Osteoblast (primary cell): ENCODE measurements around the gene CD9. TPM values are rescaled to one million over a fixed set of nuclear protein-coding genes. Genes with fewer than 3 reads are reported as not detected.

ENCODE experiments used
- DNase-seq: peaks from one replicate; pipeline ENCODE4 v3.0.0; 2011; ENCODE audit warnings: low spot score, mixed read lengths; ENCODE audit not compliant: insufficient read length; ENCODE audit errors: missing footprints
- H2AFZ ChIP-seq: 2 replicates; pipeline ENCODE4 v1.6.0; 2011; ENCODE audit warnings: mild to moderate bottlenecking, low read length
- H3K27ac ChIP-seq: 2 replicates; pipeline ENCODE4 v1.5.1; 2011; ENCODE audit warnings: mild to moderate bottlenecking, low read depth, low read length, moderate library complexity
- H3K27me3 ChIP-seq: 2 replicates; pipeline ENCODE4 v1.6.0; 2012; ENCODE audit warnings: mild to moderate bottlenecking, control low read depth, inconsistent platforms, low read length, moderate library complexity; ENCODE audit not compliant: insufficient read depth
- H3K36me3 ChIP-seq: 2 replicates; pipeline ENCODE4 v1.5.1; 2011; ENCODE audit warnings: mild to moderate bottlenecking, low read length, control low read depth, moderate library complexity; ENCODE audit not compliant: insufficient read depth
- H3K4me1 ChIP-seq: 2 replicates; pipeline ENCODE4 v1.5.1; 2011; ENCODE audit warnings: mild to moderate bottlenecking, low read length, control low read depth, moderate library complexity; ENCODE audit not compliant: insufficient read depth
- H3K4me2 ChIP-seq: 2 replicates; pipeline ENCODE4 v1.6.0; 2011; ENCODE audit warnings: mild to moderate bottlenecking, low read length; ENCODE audit not compliant: insufficient read depth
- H3K4me3 ChIP-seq: fragments of 200-600 bp; sonication (generic); 3 replicates; pipeline ENCODE4 v1.5.1; 2012; ENCODE audit warnings: mild to moderate bottlenecking, low read length, inconsistent platforms; ENCODE audit not compliant: insufficient read depth
- H3K79me2 ChIP-seq: 2 replicates; pipeline ENCODE4 v1.6.0; 2012; ENCODE audit warnings: mild to moderate bottlenecking, low read length, control low read depth, inconsistent platforms; ENCODE audit not compliant: insufficient read depth
- H3K9me3 ChIP-seq: 2 replicates; pipeline ENCODE4 v1.5.1; 2011; ENCODE audit warnings: low read depth, low read length, control low read depth
- H4K20me1 ChIP-seq: 2 replicates; pipeline ENCODE4 v1.6.0; 2012; ENCODE audit warnings: mild to moderate bottlenecking, low read length, control low read depth; ENCODE audit not compliant: insufficient read depth
- total RNA-seq: library from RNA; depleted of rRNA; stranded (reverse); fragments of >200 nt; gene quantifications from 2 replicates; pipeline ENCODE4 v1.2.3, GENCODE V29; 2012
- TF ChIP-seq, protein P1 (sequence below): IDR thresholded peaks from 2 replicates; pipeline ENCODE4 v1.5.1; 2011; ENCODE audit warnings: mild to moderate bottlenecking, low read depth, low read length, moderate library complexity; ENCODE audit errors: extremely low read depth

The CD9 gene
- total RNA-seq, 1 donor, result 34.4 TPM

DNA sequence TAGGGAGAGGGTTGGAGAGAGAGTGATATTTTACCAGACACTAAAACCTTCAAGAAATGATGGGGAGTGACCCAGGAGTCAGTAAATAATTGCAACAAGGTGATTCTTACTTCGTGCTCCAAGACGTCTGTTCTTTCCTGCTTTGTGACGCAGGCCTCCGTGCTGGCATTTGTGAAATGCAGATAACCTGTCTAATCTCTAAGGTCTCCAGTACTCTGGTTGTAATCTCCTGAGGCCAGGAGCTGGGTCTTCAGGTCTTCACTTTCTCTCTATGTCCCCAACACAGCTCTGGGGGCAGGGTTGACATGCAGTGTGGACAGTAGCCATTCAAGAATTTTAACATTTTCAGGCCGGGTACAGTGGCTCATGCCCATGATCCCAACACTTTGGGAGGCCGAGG, 53.1 kb downstream of the CD9 start:
- H3K27ac ChIP-seq, result no peak overlapping the region
- TF ChIP-seq, protein P1, sequence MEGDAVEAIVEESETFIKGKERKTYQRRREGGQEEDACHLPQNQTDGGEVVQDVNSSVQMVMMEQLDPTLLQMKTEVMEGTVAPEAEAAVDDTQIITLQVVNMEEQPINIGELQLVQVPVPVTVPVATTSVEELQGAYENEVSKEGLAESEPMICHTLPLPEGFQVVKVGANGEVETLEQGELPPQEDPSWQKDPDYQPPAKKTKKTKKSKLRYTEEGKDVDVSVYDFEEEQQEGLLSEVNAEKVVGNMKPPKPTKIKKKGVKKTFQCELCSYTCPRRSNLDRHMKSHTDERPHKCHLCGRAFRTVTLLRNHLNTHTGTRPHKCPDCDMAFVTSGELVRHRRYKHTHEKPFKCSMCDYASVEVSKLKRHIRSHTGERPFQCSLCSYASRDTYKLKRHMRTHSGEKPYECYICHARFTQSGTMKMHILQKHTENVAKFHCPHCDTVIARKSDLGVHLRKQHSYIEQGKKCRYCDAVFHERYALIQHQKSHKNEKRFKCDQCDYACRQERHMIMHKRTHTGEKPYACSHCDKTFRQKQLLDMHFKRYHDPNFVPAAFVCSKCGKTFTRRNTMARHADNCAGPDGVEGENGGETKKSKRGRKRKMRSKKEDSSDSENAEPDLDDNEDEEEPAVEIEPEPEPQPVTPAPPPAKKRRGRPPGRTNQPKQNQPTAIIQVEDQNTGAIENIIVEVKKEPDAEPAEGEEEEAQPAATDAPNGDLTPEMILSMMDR, result no peak
- H3K4me1 ChIP-seq, result no peaks in the 10 kb centered on the region

DNA sequence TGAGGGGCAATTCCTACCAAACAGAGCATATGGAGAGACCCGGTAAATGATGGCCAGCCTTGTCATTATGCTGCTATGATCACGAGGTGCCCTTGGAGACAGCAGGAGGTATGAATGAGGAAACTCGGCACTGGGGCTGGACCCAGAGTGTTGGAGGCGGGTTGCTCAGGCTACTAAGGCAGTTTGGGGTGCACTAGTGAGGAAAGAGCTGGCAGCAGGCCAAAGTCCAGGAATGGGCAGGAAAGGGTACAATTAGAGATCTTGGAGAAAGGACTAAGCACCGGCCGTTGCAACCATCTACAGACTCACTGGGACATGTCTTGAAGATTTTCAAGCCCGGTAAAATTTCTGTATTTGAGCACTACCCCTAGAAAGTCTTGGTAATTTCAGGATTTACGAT, 54.3 kb downstream of the CD9 start:
- Histone ChIP-seq H3K9me3 (no peaks in the 10 kb centered on the region), H3K79me2 (no peaks in the 10 kb centered on the region), H3K4me1 (no peaks in the 10 kb centered on the region), H2AFZ (no peak overlapping the region), H3K27me3 (peaks cover 17% of the 10 kb centered on the region), H3K4me3 (no peak overlapping the region), H4K20me1 (no peaks in the 10 kb centered on the region), H3K27ac (no peak overlapping the region), H3K4me2 (no peak overlapping the region), H3K36me3 (no peaks in the 10 kb centered on the region)
- no peak for DNase-seq
- TF ChIP-seq, protein P1, result no peak

More for the DNA sequence above, 53.1 kb downstream of the CD9 start:
- Histone ChIP-seq H3K9me3 (no peaks in the 10 kb centered on the region), H4K20me1 (no peaks in the 10 kb centered on the region), H3K36me3 (no peaks in the 10 kb centered on the region), H3K79me2 (no peaks in the 10 kb centered on the region), H3K27me3 (peaks cover 20% of the 10 kb centered on the region), H3K4me3 (no peak overlapping the region), H2AFZ (no peak overlapping the region), H3K4me2 (no peak overlapping the region)
- DNase-seq, result no peak

DNA sequence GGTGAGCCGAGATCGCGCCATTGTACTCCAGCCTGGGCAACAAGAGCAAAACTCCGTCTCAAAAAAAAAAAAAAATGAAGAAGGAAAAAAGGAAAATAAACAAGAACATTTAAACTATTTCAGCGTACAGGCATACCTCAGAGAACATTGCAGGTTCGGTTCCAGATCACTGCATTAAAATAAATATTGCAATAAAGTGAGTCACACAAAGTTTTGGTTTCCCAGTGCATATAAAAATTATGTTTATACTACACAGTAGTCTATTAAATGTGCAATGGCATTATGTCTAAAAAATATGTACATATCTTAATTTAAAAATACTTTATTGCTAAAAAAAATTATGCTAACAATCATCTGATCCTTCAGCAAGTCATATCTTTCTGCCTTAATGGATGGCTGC, 56.8 kb downstream of the CD9 start:
- Histone ChIP-seq H4K20me1 (no peaks in the 10 kb centered on the region), H3K9me3 (no peaks in the 10 kb centered on the region), H3K79me2 (no peaks in the 10 kb centered on the region), H3K4me2 (no peak overlapping the region), H3K4me3 (no peak overlapping the region), H3K27ac (no peak overlapping the region), H3K27me3 (peaks cover 5% of the 10 kb centered on the region), H3K4me1 (no peaks in the 10 kb centered on the region), H2AFZ (no peak overlapping the region), H3K36me3 (no peaks in the 10 kb centered on the region)
- TF ChIP-seq, protein P1, result no peak
- no peak for DNase-seq

DNA sequence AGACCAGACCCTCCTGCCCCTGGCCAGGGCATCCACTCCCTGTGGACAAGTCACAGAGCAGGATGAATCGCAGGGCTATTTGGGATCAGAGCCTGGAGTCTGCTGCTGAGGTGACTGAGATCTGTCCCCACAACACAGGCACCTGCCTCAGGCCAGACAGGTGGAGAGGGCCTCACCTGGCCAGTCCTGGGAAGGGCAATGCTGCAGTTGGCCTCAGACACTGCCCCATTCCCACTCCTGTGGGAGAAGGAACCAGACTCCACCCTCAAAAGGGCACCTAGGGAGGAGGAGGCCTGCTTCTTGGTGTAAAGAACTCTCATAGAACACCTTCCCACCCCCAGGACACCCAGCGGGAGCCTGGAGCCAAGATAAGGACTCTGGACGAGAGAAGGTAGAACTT, 62.0 kb downstream of the CD9 start:
- peak; percentile 61 for DNase-seq
- Histone ChIP-seq H3K36me3 (no peaks in the 10 kb centered on the region), H3K79me2 (no peaks in the 10 kb centered on the region), H3K27me3 (peaks cover 12% of the 10 kb centered on the region), H3K9me3 (no peaks in the 10 kb centered on the region), H3K4me3 (no peak overlapping the region), H2AFZ (no peak overlapping the region), H4K20me1 (no peaks in the 10 kb centered on the region), H3K27ac (no peak overlapping the region), H3K4me1 (peaks cover 2% of the 10 kb centered on the region), H3K4me2 (no peak overlapping the region)
- TF ChIP-seq, protein P1, result no peak
